ENCODE results near the gene ZNF225.
A peak's percentile ranks its signal among the peaks of the same experiment; 100 is the strongest.

The ZNF225 gene

DNA sequence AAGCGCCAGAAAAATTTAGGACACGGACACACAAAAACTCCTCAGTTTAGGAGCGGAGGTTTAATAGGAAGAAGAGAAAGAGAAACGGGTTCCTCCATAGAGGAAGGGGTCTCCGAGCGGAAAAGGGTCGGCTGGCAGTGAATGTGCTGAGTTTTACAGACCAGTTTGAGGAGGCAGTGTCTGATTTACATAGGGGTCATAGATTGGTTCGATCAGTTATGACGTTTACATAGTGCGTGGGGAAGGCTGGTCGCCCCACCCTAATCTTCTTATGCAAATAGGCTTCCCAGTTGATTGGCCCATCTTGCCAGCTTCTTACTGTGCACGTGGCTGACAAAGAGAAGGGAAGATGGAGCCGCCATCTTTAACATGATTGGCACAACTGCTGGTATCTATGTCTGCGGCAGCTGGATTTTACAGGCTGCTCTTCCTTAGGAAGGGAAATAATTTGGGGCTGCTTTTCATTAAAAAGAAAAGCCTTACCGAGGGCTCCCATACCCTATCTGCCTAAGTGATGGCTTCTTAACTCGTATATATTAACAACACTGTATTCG, 1.2 kb upstream of the ZNF225 start (continued):
- TF ChIP-seq ZIC2 (tag by site-specific recombination; IDR thresholded peaks at IDR 0.05) (no peak), ZXDB (tag by site-specific recombination; IDR thresholded peaks at IDR 0.05) (peak; percentile 23), ZBTB20 (tag by site-specific recombination; IDR thresholded peaks at IDR 0.05) (no peak; the same call in 1 of the 2 replicates), ZNF518A (tag by site-specific recombination; conservative IDR thresholded peaks at IDR 0.05; ENCODE audit: low read depth) (0 out of 2 replicates have a peak, but pooled peaks have one; percentile 42), ZNF561 (tag by site-specific recombination; IDR thresholded peaks at IDR 0.05; ENCODE audit: borderline replicate concordance) (peak; percentile 77; the same call in 1 of the 2 replicates), KLF7 (tag by site-specific recombination; IDR thresholded peaks at IDR 0.05; ENCODE audit: borderline replicate concordance) (no peak; the same call in 1 of the 2 replicates), ZNF488 (tag by site-specific recombination; IDR thresholded peaks at IDR 0.05) (no peak), ZNF23 (tag by site-specific recombination; IDR thresholded peaks at IDR 0.05; ENCODE audit: borderline replicate concordance) (no peak), SETDB1 (IDR thresholded peaks at IDR 0.05; ENCODE audit: insufficient read length, low read length) (peak; percentile 37), ZNF324 (tag by site-specific recombination; IDR thresholded peaks at IDR 0.05) (peak; percentile 17; the same call in 1 of the 2 replicates), PBX3 (CRISPR knock-in tag; IDR thresholded peaks at IDR 0.05) (no peak), MYNN (tag by site-specific recombination; IDR thresholded peaks at IDR 0.05; ENCODE audit: borderline replicate concordance) (no peak), WT1 (tag by site-specific recombination; IDR thresholded peaks at IDR 0.05) (no peak), ZNF658 (tag by site-specific recombination; IDR thresholded peaks at IDR 0.05) (no peak), ZNF169 (tag by site-specific recombination; IDR thresholded peaks at IDR 0.05) (no peak), SP7 (tag by site-specific recombination; IDR thresholded peaks at IDR 0.05) (peak; percentile 7; the same call in 1 of the 2 replicates), OSR2 (tag by site-specific recombination; IDR thresholded peaks at IDR 0.05) (no peak), ZNF221 (tag by site-specific recombination; IDR thresholded peaks at IDR 0.05; ENCODE audit: borderline replicate concordance) (no peak), ZNF707 (tag by site-specific recombination; IDR thresholded peaks at IDR 0.05) (no peak), RBAK (tag by site-specific recombination; IDR thresholded peaks at IDR 0.05) (no peak), PRDM10 (tag by site-specific recombination; IDR thresholded peaks at IDR 0.05) (peak; percentile 72), ZNF223 (tag by site-specific recombination; IDR thresholded peaks at IDR 0.05) (no peak)
- TF ChIP-seq, protein P1, sequence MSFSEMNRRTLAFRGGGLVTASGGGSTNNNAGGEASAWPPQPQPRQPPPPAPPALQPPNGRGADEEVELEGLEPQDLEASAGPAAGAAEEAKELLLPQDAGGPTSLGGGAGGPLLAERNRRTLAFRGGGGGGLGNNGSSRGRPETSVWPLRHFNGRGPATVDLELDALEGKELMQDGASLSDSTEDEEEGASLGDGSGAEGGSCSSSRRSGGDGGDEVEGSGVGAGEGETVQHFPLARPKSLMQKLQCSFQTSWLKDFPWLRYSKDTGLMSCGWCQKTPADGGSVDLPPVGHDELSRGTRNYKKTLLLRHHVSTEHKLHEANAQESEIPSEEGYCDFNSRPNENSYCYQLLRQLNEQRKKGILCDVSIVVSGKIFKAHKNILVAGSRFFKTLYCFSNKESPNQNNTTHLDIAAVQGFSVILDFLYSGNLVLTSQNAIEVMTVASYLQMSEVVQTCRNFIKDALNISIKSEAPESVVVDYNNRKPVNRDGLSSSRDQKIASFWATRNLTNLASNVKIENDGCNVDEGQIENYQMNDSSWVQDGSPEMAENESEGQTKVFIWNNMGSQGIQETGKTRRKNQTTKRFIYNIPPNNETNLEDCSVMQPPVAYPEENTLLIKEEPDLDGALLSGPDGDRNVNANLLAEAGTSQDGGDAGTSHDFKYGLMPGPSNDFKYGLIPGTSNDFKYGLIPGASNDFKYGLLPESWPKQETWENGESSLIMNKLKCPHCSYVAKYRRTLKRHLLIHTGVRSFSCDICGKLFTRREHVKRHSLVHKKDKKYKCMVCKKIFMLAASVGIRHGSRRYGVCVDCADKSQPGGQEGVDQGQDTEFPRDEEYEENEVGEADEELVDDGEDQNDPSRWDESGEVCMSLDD (tag by site-specific recombination; IDR thresholded peaks at IDR 0.05) = no peak

Measured in HEK293 (cell line).